ENCODE measurements around the gene TTC7B.

TTC7B gene

DNA sequence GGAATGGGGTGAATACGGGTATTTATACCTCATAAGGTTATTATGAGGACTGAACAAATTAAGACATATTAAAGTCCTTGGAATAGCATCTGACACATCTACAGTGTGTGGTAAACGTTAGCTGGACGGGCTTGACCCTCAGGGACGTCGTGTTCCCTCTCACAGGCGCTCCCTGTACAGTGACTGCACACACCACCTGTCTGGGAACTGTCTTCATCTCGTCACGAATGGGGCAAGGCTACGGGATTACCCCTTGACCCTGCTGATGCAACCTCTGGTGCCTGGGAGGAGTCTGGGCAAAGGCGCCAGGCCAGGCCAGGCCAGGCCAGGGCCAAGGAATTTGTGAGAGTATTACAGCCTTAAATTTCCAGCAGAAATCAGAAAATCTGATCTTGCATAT is 228.3 kb downstream of the TTC7B start:
- DNase-seq (ENCODE audit: low read depth in 2 of 2) = no peak
- H3K4me3 ChIP-seq (replicated peaks in 1 of 2; ENCODE audit: low read depth in 2 of 2, low read length in 2 of 2) = no peak overlapping the region
- TF ChIP-seq, protein P1, sequence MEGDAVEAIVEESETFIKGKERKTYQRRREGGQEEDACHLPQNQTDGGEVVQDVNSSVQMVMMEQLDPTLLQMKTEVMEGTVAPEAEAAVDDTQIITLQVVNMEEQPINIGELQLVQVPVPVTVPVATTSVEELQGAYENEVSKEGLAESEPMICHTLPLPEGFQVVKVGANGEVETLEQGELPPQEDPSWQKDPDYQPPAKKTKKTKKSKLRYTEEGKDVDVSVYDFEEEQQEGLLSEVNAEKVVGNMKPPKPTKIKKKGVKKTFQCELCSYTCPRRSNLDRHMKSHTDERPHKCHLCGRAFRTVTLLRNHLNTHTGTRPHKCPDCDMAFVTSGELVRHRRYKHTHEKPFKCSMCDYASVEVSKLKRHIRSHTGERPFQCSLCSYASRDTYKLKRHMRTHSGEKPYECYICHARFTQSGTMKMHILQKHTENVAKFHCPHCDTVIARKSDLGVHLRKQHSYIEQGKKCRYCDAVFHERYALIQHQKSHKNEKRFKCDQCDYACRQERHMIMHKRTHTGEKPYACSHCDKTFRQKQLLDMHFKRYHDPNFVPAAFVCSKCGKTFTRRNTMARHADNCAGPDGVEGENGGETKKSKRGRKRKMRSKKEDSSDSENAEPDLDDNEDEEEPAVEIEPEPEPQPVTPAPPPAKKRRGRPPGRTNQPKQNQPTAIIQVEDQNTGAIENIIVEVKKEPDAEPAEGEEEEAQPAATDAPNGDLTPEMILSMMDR (IDR thresholded peaks at IDR 0.05; ENCODE audit: low read depth, low read length) = no peak

DNA sequence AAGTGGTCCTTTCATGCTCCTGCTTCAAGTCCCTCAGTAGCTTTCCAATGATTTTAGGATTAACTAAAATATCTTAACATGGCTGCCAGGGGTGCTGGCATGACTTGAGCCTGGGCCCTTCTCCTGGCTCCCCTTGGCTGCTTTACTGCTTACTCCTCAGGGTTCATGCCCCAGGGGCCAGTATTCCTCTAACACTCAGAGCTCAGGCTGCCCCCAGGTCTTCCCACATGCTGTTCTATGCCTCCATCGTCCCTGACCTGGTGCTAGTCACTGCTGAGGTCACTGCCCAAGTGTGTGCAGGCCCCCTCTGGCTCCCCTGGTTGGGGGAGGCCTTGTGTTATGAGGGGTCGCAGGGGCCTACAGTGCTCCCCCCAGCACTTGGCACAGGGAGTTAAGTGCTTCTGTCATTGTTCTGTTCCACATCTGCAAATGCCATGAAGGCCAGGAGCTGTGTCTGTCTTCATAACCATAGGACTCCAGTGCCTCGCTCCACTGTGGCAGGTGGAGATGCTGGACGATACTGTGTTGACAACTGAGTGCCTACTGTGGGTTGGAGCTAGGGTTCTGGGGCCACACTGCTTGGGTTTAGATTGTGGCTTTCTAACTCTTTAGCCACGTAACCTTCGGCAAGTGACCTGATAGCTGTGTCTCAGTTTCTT is 228.8 kb downstream of the TTC7B start:
- H3K4me3 ChIP-seq (replicated peaks in 1 of 2; ENCODE audit: low read depth in 2 of 2, low read length in 2 of 2) = no peak overlapping the region
- no peak for DNase-seq (ENCODE audit: low read depth in 2 of 2)

DNA sequence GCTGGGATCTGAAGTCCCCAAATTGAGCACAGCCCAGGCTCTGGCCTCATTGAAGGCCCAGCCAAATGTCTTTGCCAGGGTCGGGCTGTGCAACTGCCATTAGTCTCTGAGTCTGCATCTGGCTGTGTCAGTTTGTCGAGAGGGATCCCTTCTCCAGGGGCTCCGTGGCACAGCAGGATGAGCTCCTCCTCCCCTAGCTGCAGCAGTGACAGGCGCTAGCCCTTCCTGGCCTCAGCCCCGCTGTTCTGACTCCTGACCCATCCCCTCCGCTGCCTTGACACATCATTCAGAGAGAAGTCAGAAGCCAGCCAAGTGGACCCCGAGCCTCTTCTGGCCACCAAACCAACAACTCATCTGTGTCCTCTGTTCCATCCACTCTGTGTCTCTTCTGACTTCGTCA is 231.1 kb downstream of the TTC7B start:
- no peak overlapping the region for H3K4me3 ChIP-seq (replicated peaks in 1 of 2; ENCODE audit: low read depth in 2 of 2, low read length in 2 of 2)
- DNase-seq (ENCODE audit: low read depth in 2 of 2) = no peak
- TF ChIP-seq, protein P1 (IDR thresholded peaks at IDR 0.05; ENCODE audit: low read depth, low read length) = no peak

More for the DNA sequence above, 228.8 kb downstream of the TTC7B start:
- TF ChIP-seq, protein P1 (IDR thresholded peaks at IDR 0.05; ENCODE audit: low read depth, low read length) = no peak

DNA sequence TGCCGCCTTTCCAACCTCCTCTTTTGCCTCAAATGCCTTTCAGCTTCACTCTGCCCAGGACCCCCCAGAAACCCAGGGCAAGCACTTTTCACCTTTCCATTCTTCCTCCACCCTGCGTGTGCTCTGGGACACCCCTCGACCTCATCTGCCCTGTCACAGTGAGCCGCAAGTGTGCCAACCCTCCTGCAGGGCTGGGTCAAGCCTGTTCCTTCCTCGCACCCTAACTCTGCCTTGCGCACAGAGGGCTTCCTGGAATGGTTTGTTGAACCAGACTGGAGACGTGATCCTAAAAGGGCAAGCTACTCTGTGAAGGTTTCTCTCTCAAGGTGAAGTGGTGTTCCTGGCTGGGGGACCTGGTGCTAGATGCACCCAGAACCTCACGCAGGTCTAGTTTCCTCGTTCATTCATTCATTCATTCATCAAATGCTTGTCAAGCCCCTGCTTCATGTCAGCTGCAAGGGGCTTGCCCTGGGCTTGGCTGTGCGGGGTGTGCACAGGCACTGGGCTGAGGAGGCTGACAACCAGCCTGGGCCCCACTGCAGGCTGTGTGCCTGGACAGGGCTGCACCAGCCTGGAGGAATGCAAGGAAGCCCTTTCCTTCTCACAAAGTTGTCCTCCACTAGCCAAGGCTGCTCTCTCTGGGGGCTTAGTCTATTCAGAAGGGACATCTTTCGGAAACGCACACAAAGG is 232.2 kb downstream of the TTC7B start:
- DNase-seq (ENCODE audit: low read depth in 2 of 2) = no peak
- no peak overlapping the region for H3K4me3 ChIP-seq (replicated peaks in 1 of 2; ENCODE audit: low read depth in 2 of 2, low read length in 2 of 2)
- TF ChIP-seq, protein P1 (IDR thresholded peaks at IDR 0.05; ENCODE audit: low read depth, low read length) = no peak

DNA sequence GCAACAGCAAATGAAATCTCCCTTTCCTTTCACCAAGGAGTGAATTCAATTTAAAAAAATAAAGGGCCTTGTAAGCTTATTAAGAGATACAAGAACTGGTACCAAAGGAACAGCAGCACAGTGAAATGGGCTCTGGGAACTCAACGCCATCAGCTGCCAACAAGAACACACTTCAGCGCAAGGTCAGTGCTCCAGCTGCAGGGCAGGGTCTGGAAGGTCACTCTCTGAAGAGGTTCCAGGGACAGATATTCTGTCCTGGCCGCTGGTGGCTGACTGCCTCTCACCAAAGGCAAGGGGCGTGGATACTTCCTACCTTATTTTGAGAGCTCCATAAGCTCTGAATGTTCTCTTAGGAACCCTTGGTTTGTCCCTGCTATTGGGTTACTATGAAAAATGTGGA is 232.8 kb downstream of the TTC7B start:
- DNase-seq (ENCODE audit: low read depth in 2 of 2) = no peak
- H3K4me3 ChIP-seq (replicated peaks in 1 of 2; ENCODE audit: low read depth in 2 of 2, low read length in 2 of 2) = no peak overlapping the region
- TF ChIP-seq, protein P1 (IDR thresholded peaks at IDR 0.05; ENCODE audit: low read depth, low read length) = no peak

DNA sequence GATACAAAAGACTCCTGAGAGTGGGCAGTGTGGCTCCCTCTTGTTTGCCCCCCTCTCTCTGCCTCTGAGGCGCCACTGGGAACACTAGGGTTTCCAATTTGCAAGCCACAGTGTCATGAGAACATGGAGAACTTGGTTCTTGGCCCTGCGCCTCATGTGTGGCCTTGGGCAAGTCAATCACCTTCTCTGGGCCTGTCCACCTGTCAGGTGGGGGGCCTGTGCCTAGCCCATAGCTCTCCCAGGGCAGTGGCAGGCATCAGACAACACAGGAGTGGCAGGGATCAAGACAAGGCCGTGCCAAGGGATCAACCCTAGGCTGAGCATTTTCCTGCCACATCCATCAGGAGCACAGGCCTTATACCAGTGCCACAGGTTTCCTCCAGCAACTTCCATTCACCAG is 234.1 kb downstream of the TTC7B start:
- H3K4me3 ChIP-seq (replicated peaks in 1 of 2; ENCODE audit: low read depth in 2 of 2, low read length in 2 of 2) = no peak overlapping the region
- TF ChIP-seq, protein P1 (IDR thresholded peaks at IDR 0.05; ENCODE audit: low read depth, low read length) = no peak
- no peak for DNase-seq (ENCODE audit: low read depth in 2 of 2)
